H1 (cell line): ENCODE measurements around the gene FGD5. TPM values are rescaled to one million over a fixed set of nuclear protein-coding genes. Genes with fewer than 3 reads are reported as not detected.

Experiments
- CTCF ChIA-PET: fragments of 300-600 bp; sonication (Branson Sonifier 250); formaldehyde crosslinking; loops from one replicate; lab custom pipeline; 2021; ENCODE audit not compliant: partially characterized antibody; lab: Charles Lee
- POLR2A ChIA-PET: fragments of 300-600 bp; sonication (Branson Sonifier 250); formaldehyde crosslinking; loops from one replicate; lab custom pipeline; 2021; ENCODE audit warnings: inconsistent platforms; ENCODE audit not compliant: partially characterized antibody; lab: Charles Lee
- DNase-seq, 2 experiments: peaks; one replicate each; pipeline versions ENCODE4 v3.0.0 to v3.0.0-alpha.2; 2010 to 2022; ENCODE audit warnings: low spot score in 2 of 2, low read depth in 1 of 2, mixed read lengths in 1 of 2
- FAIRE-seq: peaks from 2 replicates; lab custom pipeline; 2011; peaks lifted over from hg19 to GRCh38; lab: Jason Lieb, UNC
- H2AFZ ChIP-seq: 2 replicates; pipeline ENCODE4 v1.8.1; 2012; ENCODE audit warnings: low read length, inconsistent platforms
- H2AK5ac ChIP-seq: 2 replicates; pipeline ENCODE4 v1.6.1; 2013; ENCODE audit warnings: low read depth, low read length
- H2BK120ac ChIP-seq: replicated peaks from 2 replicates; pipeline ENCODE3; 2013; ENCODE audit warnings: low read depth, low read length, inconsistent platforms
- H2BK12ac ChIP-seq: 2 replicates; pipeline ENCODE4 v1.6.1; 2013; ENCODE audit warnings: low read depth, low read length
- H2BK15ac ChIP-seq: 2 replicates; pipeline ENCODE4 v1.6.1; 2013; ENCODE audit warnings: low read length
- H2BK20ac ChIP-seq: 2 replicates; pipeline ENCODE4 v1.6.1; 2013; ENCODE audit warnings: low read length
- H2BK5ac ChIP-seq: 2 replicates; pipeline ENCODE4 v1.6.1; 2013; ENCODE audit warnings: low read depth, low read length
- H3K14ac ChIP-seq: 2 replicates; pipeline ENCODE4 v1.6.1; 2013; ENCODE audit warnings: inconsistent platforms; ENCODE audit not compliant: insufficient read length
- H3K18ac ChIP-seq: 2 replicates; pipeline ENCODE4 v1.6.1; 2013; ENCODE audit warnings: low read length; ENCODE audit errors: extremely low read depth
- H3K23ac ChIP-seq: 2 replicates; pipeline ENCODE4 v1.6.1; 2013; ENCODE audit warnings: inconsistent platforms; ENCODE audit not compliant: insufficient read length
- H3K23me2 ChIP-seq: 2 replicates; pipeline ENCODE4 v1.6.1; 2013; ENCODE audit warnings: low read depth, low read length
- H3K27ac ChIP-seq: 2 replicates; pipeline ENCODE4 v1.6.1; 2011; ENCODE audit warnings: low read depth, low read length, inconsistent platforms
- H3K27me3 ChIP-seq, 4 experiments: replicated peaks in 1 of 4; 1 replicate in 1 of 4; 2 replicates in 3 of 4; pipeline versions ENCODE4 v1.6.1 to v1.8.1; 2011 to 2013; ENCODE audit warnings: low read length in 3 of 4, mild to moderate bottlenecking in 3 of 4, inconsistent platforms in 2 of 4, mixed read lengths in 2 of 4, moderate library complexity in 1 of 4; ENCODE audit not compliant: control insufficient read depth in 3 of 4, insufficient read depth in 3 of 4; ENCODE audit errors: extremely low read depth in 1 of 4
- H3K36me3 ChIP-seq, 4 experiments: 2 replicates each; pipeline versions ENCODE4 v1.6.1 to v1.8.1; 2011 to 2013; ENCODE audit warnings: mild to moderate bottlenecking in 4 of 4, low read length in 3 of 4, moderate library complexity in 2 of 4, control low read depth in 1 of 4, inconsistent platforms in 1 of 4; ENCODE audit not compliant: insufficient read depth in 4 of 4, control insufficient read depth in 2 of 4
- H3K4ac ChIP-seq: replicated peaks from 2 replicates; pipeline ENCODE3; 2013; ENCODE audit warnings: low read length, low read depth, mixed read lengths, inconsistent platforms; ENCODE audit not compliant: insufficient read length
- H3K4me1 ChIP-seq, 4 experiments: replicated peaks in 1 of 4; 1 replicate in 1 of 4; 2 replicates in 3 of 4; pipeline versions ENCODE4 v1.6.1 to v1.8.1; 2011 to 2013; ENCODE audit warnings: low read length in 3 of 4, inconsistent platforms in 2 of 4, mixed read lengths in 1 of 4; ENCODE audit not compliant: insufficient read depth in 4 of 4, control insufficient read depth in 3 of 4
- H3K4me2 ChIP-seq, 2 experiments: 2 replicates each; pipeline versions ENCODE4 v1.6.1 to v1.8.1; 2011 to 2013; ENCODE audit warnings: low read depth in 2 of 2, low read length in 2 of 2, control low read depth in 1 of 2, inconsistent platforms in 1 of 2, mild to moderate bottlenecking in 1 of 2; ENCODE audit not compliant: insufficient read depth in 1 of 2
- H3K4me3 ChIP-seq, 4 experiments: fragments of 200-600, 300-600 bp in 1 of 4; sonication (generic), shearing (Covaris generic), sonication (Bioruptor Twin) in 1 of 4; 2 replicates each; pipeline versions ENCODE4 v1.5.1 to v1.8.1; 2011 to 2016; ENCODE audit warnings: low read length in 4 of 4, low read depth in 3 of 4, control low read depth in 2 of 4, inconsistent platforms in 2 of 4, mild to moderate bottlenecking in 2 of 4, mixed read lengths in 1 of 4, moderate library complexity in 1 of 4; ENCODE audit not compliant: insufficient read depth in 2 of 4; ENCODE audit errors: extremely low read depth in 1 of 4
- H3K56ac ChIP-seq: replicated peaks from 2 replicates; pipeline ENCODE3; 2013; ENCODE audit warnings: low read depth, mild to moderate bottlenecking, mixed read lengths, low read length, inconsistent platforms; ENCODE audit not compliant: insufficient read length
- H3K79me1 ChIP-seq: 2 replicates; pipeline ENCODE4 v1.6.1; 2013; ENCODE audit warnings: low read depth, low read length, control low read depth
- H3K79me2 ChIP-seq, 2 experiments: 2 replicates each; pipeline versions ENCODE4 v1.6.1 to v1.8.1; 2012 to 2013; ENCODE audit warnings: low read length in 2 of 2, mild to moderate bottlenecking in 2 of 2, inconsistent platforms in 1 of 2; ENCODE audit not compliant: insufficient read depth in 2 of 2, control insufficient read depth in 1 of 2
- H3K9ac ChIP-seq, 4 experiments: replicated peaks in 1 of 4; 1 replicate in 1 of 4; 2 replicates in 3 of 4; pipeline versions ENCODE4 v1.6.1 to v1.8.1; 2011 to 2013; ENCODE audit warnings: low read depth in 3 of 4, low read length in 3 of 4, control low read depth in 2 of 4, mild to moderate bottlenecking in 2 of 4, moderate library complexity in 2 of 4, inconsistent platforms in 1 of 4; ENCODE audit errors: extremely low read depth in 1 of 4
- H3K9me3 ChIP-seq, 2 experiments: 2 replicates each; pipeline versions ENCODE4 v1.6.1 to v1.8.1; 2012 to 2013; ENCODE audit warnings: mild to moderate bottlenecking in 2 of 2, moderate library complexity in 2 of 2, control low read depth in 1 of 2, inconsistent platforms in 1 of 2, low read depth in 1 of 2, low read length in 1 of 2, mixed read lengths in 1 of 2; ENCODE audit not compliant: insufficient read depth in 2 of 2
- H4K20me1 ChIP-seq, 2 experiments: replicated peaks in 1 of 2; 2 replicates each; pipeline versions ENCODE3 to v1.8.1; 2011 to 2013; ENCODE audit warnings: inconsistent platforms in 2 of 2, low read length in 2 of 2, mild to moderate bottlenecking in 1 of 2; ENCODE audit not compliant: insufficient read depth in 2 of 2, control insufficient read depth in 1 of 2
- H4K5ac ChIP-seq: 2 replicates; pipeline ENCODE4 v1.6.1; 2013; ENCODE audit warnings: low read length, low read depth, mixed read lengths, inconsistent platforms; ENCODE audit not compliant: insufficient read length
- H4K8ac ChIP-seq: 2 replicates; pipeline ENCODE4 v1.8.0; 2013; ENCODE audit warnings: mild to moderate bottlenecking, moderate library complexity, low read length, inconsistent platforms; ENCODE audit not compliant: insufficient read depth; ENCODE audit errors: extremely low read depth
- H4K91ac ChIP-seq: replicated peaks from 2 replicates; pipeline ENCODE3; 2013; ENCODE audit warnings: low read length, mixed read lengths, inconsistent platforms; ENCODE audit not compliant: insufficient read length
- BACH1 ChIP-seq: IDR thresholded peaks from 2 replicates; pipeline ENCODE4 v1.6.1; 2012; ENCODE audit warnings: low read length, improper control_type of control experiment
- CTCF ChIP-seq, 3 experiments: IDR thresholded peaks; 1 replicate in 2 of 3; 2 replicates in 1 of 3; pipeline versions ENCODE4 v1.5.1 to v1.6.1; 2011; ENCODE audit warnings: low read length in 3 of 3, mild to moderate bottlenecking in 3 of 3, inconsistent platforms in 2 of 3, low read depth in 1 of 3, moderate library complexity in 1 of 3; ENCODE audit not compliant: insufficient read depth in 1 of 3; ENCODE audit errors: control extremely low read depth in 1 of 3
- RAD21 ChIP-seq, 2 experiments: IDR thresholded peaks in 1 of 2; conservative IDR thresholded peaks in 1 of 2; 2 replicates each; pipeline ENCODE4 v1.6.1; 2011; ENCODE audit warnings: low read depth in 2 of 2, low read length in 2 of 2, improper control_type of control experiment in 1 of 2, inconsistent platforms in 1 of 2, mild to moderate bottlenecking in 1 of 2, moderate library complexity in 1 of 2
- RNF2 ChIP-seq: fragments of 200-900, 300-1000 bp; sonication (generic); IDR thresholded peaks from 2 replicates; pipeline ENCODE4 v1.7.1; 2016; ENCODE audit warnings: borderline replicate concordance, low read depth, mild to moderate bottlenecking, antibody characterized with exemption, low read length; ENCODE audit not compliant: poor library complexity, severe bottlenecking; ENCODE audit errors: missing control alignments
- SP4 ChIP-seq: IDR thresholded peaks from 2 replicates; pipeline ENCODE4 v1.6.1; 2012; ENCODE audit warnings: low read length, inconsistent platforms
- WGBS, 2 experiments: shearing (Covaris generic) in 1 of 2; methylation state at CpG; one replicate each; pipeline versions ENCODE4 v1.1.6 to v1.1.7; 2013 to 2015; ENCODE audit warnings: low lambda C conversion rate in 2 of 2, mixed read lengths in 2 of 2, inconsistent platforms in 1 of 2, low coverage in 1 of 2, missing lambda C conversion rate in 1 of 2; ENCODE audit not compliant: insufficient replicate concordance in 2 of 2, insufficient coverage in 1 of 2, insufficient read length in 1 of 2; ENCODE audit errors: extremely low coverage in 1 of 2, missing lambda C conversion rate in 1 of 2; 5-methylcytosine and 5-hydroxymethylcytosine counted together
- polyA plus RNA-seq, 7 experiments: library from polyadenylated mRNA; depleted of rRNA in 3 of 7; stranded (reverse) in 5 of 7; unstranded in 2 of 7; fragments of >200 nt in 5 of 7; fragments of 200-250 nt in 2 of 7; gene quantifications; 1 replicate in 5 of 7; 2 replicates in 1 of 7; 4 replicates in 1 of 7; pipeline versions ENCODE4 v1.2.1 to v1.2.3, GENCODE V29; 2011 to 2013; ENCODE audit warnings: missing spikeins in 2 of 7, mixed read lengths in 2 of 7
- total RNA-seq: library from RNA; stranded (reverse); fragmentation: NEBNext Ultra II Directional; extraction: Animal tissue kit (Norgen Biotek cat#: 25700); gene quantifications from 2 replicates; pipeline ENCODE4 v1.2.1, GENCODE V29; 2021

The FGD5 gene
- total and polyA plus RNA-seq, 2 of the 8 experiments (the other 6 are each of a cell fraction or from before 2014, with no cell fraction given) = 4.7 to 14.3 TPM

DNA sequence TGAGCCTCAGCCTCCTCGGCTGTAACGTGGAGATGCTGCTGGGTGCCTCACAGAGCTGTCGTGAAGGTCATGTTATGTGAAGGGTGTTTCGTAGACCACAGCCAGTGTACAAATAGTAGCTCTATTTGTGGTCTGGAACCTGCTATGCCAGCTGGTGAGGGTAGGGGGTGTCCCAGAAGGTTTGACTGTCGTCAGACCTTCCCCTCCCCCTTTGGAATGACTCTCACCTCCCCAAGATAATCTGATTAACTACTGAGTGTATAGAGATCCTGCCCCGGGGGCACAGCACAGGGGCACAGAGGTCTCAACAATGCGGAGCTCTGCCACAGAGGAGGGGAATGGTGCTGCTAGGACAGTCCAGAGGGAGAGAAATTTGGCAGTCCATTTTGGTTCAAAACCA, 20.5 kb downstream of the FGD5 start:
- no peak overlapping the region for H3K9ac ChIP-seq
- H3K9me3 ChIP-seq = no peaks in the 10 kb centered on the region; a peak in 1 of 4 replicates
- no peaks in the 10 kb centered on the region for H3K36me3 ChIP-seq
- H2BK15ac ChIP-seq = peak overlapping the region; percentile 36; the same call in 1 of the 2 replicates
- no peak overlapping the region for H3K23ac ChIP-seq
- TF ChIP-seq CTCF (IDR thresholded peaks at IDR 0.05; ENCODE audit: control extremely low read depth in 1 of 3, insufficient read depth in 1 of 3, low read depth in 1 of 3, low read length in 3 of 3) (peak in 1 of 3 experiments; percentile 33; a peak in 1 of 4 replicates), BACH1 (no peak), RNF2 (no peak), RAD21 (IDR thresholded peaks at IDR 0.05 in 1 of 2, conservative IDR thresholded peaks at IDR 0.05 in 1 of 2; ENCODE audit: low read depth in 2 of 2, low read length in 2 of 2) (peak in 1 of 2 experiments; percentile 27; a peak in 1 of 4 replicates), SP4 (no peak)
- TF ChIP-seq, all 59 proteins: peak for 2
- Histone ChIP-seq H2BK12ac (no peak overlapping the region), H4K5ac (no peak overlapping the region), H3K27me3 (no peaks in the 10 kb centered on the region), H3K56ac (no peak overlapping the region), H2AK5ac (no peak overlapping the region), H4K8ac (no peak overlapping the region), H2AFZ (no peak overlapping the region), H3K18ac (no peak overlapping the region), H4K20me1 (peaks cover 0 to 1% of the 10 kb centered on the region in 2 experiments), H3K14ac (no peak overlapping the region), H3K4me1 (peaks cover 1 to 11% (median 6%) of the 10 kb centered on the region in 4 experiments; a peak in 3 of 7 replicates), H3K79me2 (no peaks in the 10 kb centered on the region), H4K91ac (no peak overlapping the region), H3K4me3 (no peak overlapping the region; a peak in 1 of 8 replicates), H2BK5ac (no peak overlapping the region), H3K4me2 (0 out of 4 replicates have a peak overlapping the region, but pooled peaks of 1 of the 2 experiments have one; percentile 2), H2BK20ac (no peak overlapping the region), H3K79me1 (peaks cover 4% of the 10 kb centered on the region; the same call in 1 of the 2 replicates), H2BK120ac (no peak overlapping the region), H3K23me2 (no peaks in the 10 kb centered on the region), H3K4ac (no peak overlapping the region), H3K27ac (no peak overlapping the region)
- ChIA-PET CTCF (interaction anchor here (0.7 to 2.4 kb wide), 14 partner anchors 9 to 164 kb away, joined by 3 to 12 read pairs (median 4); partner anchors contain the start of gene C3orf20), POLR2A (no interaction called here)
- DNase-seq (no peak), FAIRE-seq (no peak)
- WGBS, 2 experiments = 76% methylated on average over 7 of the region's 7 CpGs; no CpG with 5 or more reads in 1 of the 2 experiments
